CD8-positive, alpha-beta memory T cell (primary cell): ENCODE measurements around the gene GGT6. TPM values are rescaled to one million over a fixed set of nuclear protein-coding genes. Genes with fewer than 3 reads are reported as not detected.
A peak's percentile ranks its signal among the peaks of the same experiment; 100 is the strongest.

Experiments
- CTCF ChIA-PET: fragments of 350-600 bp; sonication (Branson Sonifier 250); formaldehyde crosslinking; loops from one replicate; lab custom pipeline; 2021; ENCODE audit warnings: antibody characterized with exemption; lab: Charles Lee
- POLR2A ChIA-PET: fragments of 350-600 bp; sonication (Branson Sonifier 250); formaldehyde crosslinking; loops from one replicate; lab custom pipeline; 2021; ENCODE audit warnings: antibody characterized with exemption; lab: Charles Lee
- DNase-seq, 5 donors: peaks; one replicate each; pipeline versions ENCODE4 v3.0.0 to v3.0.0-alpha.2; 2020 to 2022; ENCODE audit warnings: mixed read lengths in 1 of 5
- H3K27ac ChIP-seq: one replicate; pipeline ENCODE4 v1.7.0; 2013; ENCODE audit warnings: low read depth, mild to moderate bottlenecking, low read length, moderate library complexity
- H3K27me3 ChIP-seq: 2 replicates; pipeline ENCODE4 v1.7.0; 2013; ENCODE audit warnings: low read length, mild to moderate bottlenecking; ENCODE audit not compliant: insufficient read depth, poor library complexity, severe bottlenecking
- H3K36me3 ChIP-seq: 2 replicates; pipeline ENCODE4 v1.7.0; 2013; ENCODE audit warnings: mild to moderate bottlenecking, low read length, moderate library complexity; ENCODE audit not compliant: insufficient read depth
- H3K4me1 ChIP-seq: 2 replicates; pipeline ENCODE4 v1.7.0; 2013; ENCODE audit warnings: mild to moderate bottlenecking, low read length, moderate library complexity; ENCODE audit not compliant: insufficient read depth
- H3K4me3 ChIP-seq: 2 replicates; pipeline ENCODE4 v1.7.0; 2013; ENCODE audit warnings: mild to moderate bottlenecking, low read length
- H3K9me3 ChIP-seq: 2 replicates; pipeline ENCODE4 v1.7.0; 2013; ENCODE audit warnings: mild to moderate bottlenecking, low read length
- H3K27ac Mint-ChIP-seq, 8 donors: one replicate each; pipeline ENCODE4 v1.8.0; 2020 to 2021; ENCODE audit warnings: mixed read lengths in 8 of 8, mild to moderate bottlenecking in 6 of 8, inconsistent platforms in 3 of 8, moderate library complexity in 3 of 8
- H3K27me3 Mint-ChIP-seq, 2 donors: one replicate each; pipeline ENCODE4 v1.8.0; 2020 to 2021; ENCODE audit warnings: mixed read lengths in 2 of 2, mild to moderate bottlenecking in 1 of 2, moderate library complexity in 1 of 2
- H3K36me3 Mint-ChIP-seq, 3 donors: one replicate each; pipeline ENCODE4 v1.8.0; 2020 to 2021; ENCODE audit warnings: mixed read lengths in 3 of 3, inconsistent platforms in 1 of 3, mild to moderate bottlenecking in 1 of 3
- H3K4me1 Mint-ChIP-seq, 3 donors: one replicate each; pipeline ENCODE4 v1.8.0; 2020 to 2021; ENCODE audit warnings: mixed read lengths in 3 of 3, inconsistent platforms in 1 of 3, mild to moderate bottlenecking in 1 of 3
- H3K4me3 Mint-ChIP-seq, 7 donors: one replicate each; pipeline ENCODE4 v1.8.0; 2020 to 2021; ENCODE audit warnings: mixed read lengths in 7 of 7, mild to moderate bottlenecking in 6 of 7, moderate library complexity in 4 of 7, inconsistent platforms in 2 of 7
- H3K9me3 Mint-ChIP-seq, 5 donors: one replicate each; pipeline ENCODE4 v1.8.0; 2020 to 2022; ENCODE audit warnings: mixed read lengths in 5 of 5, mild to moderate bottlenecking in 3 of 5, moderate library complexity in 2 of 5, inconsistent platforms in 1 of 5
- polyA plus RNA-seq: library from polyadenylated mRNA; unstranded; fragments of 300-500 nt; fragmentation: Illumina TruSeq; gene quantifications from one replicate; pipeline ENCODE4 v1.2.3, GENCODE V29; 2021
- total RNA-seq, 2 experiments: library from RNA; stranded (reverse); gene quantifications; one replicate each; pipeline ENCODE4 v1.2.3, GENCODE V29; 2021

The GGT6 gene
- total and polyA plus RNA-seq, 3 experiments from 2014 or later: not detected

DNA sequence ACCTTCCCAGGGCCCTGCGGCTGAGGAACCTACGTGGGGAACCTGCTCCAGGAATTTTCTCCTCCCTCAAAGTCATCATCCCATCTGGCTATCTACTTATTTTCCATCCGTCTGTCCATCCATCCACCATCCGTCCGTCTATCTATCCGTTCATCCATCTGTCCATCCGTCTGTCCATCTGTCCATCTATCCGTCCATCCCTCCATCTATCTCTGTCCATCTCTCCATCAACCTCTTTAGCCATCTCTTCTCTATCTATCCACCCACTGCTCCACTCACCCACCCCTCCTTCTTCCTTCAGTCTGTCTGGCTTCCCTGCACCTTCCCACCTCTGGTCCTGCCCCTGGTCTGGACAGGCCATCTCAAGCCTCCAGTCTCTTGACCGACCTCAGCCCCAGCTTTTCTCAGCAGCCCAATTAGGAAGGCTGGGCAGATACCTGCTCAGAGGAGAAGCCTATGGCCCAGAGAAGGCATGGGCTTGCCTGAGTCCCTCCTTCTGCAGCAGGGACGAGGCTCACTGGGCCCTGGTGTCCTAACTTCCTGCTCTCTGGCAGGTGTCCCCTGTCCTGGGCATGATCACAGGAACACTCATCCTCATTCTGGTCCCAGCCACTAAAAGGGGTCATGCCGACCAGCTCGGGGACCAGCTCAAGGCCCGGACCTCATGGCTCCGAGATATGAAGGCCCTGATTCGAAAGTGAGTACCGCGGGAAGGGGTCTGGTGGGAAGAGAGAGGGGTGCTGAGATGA is 28.2 kb downstream of the GGT6 start:
- no peaks in the 10 kb centered on the region for H3K9me3 Mint-ChIP-seq
- no peak for DNase-seq
- peaks cover 0 to 9% (median 2%) of the 10 kb centered on the region in 3 donors for H3K4me1 Mint-ChIP-seq
- no peak overlapping the region for H3K4me3 Mint-ChIP-seq
- Histone ChIP-seq H3K36me3 (no peaks in the 10 kb centered on the region), H3K27ac (no peak overlapping the region), H3K9me3 (no peaks in the 10 kb centered on the region), H3K4me3 (no peak overlapping the region), H3K4me1 (no peaks in the 10 kb centered on the region), H3K27me3 (no peaks in the 10 kb centered on the region)
- ChIA-PET POLR2A (no interaction called here), CTCF (no interaction called here)
- no peaks in the 10 kb centered on the region for H3K36me3 Mint-ChIP-seq
- peaks cover 0 to 1% of the 10 kb centered on the region in 2 donors for H3K27me3 Mint-ChIP-seq
- H3K27ac Mint-ChIP-seq: peak overlapping the region in 1 of 8 donors; percentile 2

DNA sequence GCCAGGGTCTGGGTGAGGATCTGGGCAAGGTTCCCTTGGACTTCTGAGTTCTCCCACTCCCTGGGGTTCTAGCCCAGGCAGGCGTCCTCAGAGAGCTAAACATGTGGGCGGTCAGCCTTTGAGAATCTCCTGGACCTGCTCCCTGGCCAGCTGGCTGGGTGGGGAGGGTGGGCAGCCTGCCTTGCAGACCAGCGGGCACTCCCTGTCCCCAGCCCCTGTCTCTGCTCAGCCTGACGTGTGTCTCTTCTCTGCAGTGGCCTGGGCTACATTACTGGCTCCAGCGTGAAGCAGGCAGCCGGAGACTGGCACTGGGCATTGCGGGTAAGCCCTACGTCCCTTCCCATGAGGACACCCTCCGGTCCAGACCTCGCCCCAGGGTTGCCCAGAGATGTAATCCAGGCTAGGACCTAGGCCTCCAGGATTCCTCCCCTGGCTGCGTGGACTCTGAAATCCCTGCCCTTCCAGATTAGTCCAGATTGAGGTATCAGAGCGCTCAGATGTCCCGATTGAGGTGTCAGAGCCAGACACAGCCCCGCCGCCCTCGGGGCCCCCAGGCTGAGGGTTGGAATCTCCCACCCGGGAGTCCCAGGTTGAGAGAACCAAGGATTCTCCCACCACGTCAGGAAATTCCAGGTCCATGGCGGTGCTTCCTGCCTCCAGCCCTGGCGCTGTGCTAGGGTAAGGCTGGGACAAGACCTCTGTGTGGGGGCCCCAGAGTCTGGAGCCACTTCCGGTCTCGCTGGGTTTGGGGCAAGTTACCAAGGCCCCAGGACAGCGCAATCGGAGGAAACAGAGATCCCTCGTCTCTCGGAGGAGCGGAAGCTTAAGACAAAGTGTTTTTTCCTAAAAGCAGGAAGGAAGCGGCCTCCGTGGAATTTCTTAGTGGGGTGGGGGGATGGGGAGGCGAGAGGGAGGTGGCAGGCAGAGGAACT is 29.3 kb downstream of the GGT6 start:
- no peak overlapping the region for H3K27ac ChIP-seq
- Mint-ChIP-seq H3K27me3 (peaks cover 0 to 1% of the 10 kb centered on the region in 2 donors), H3K27ac (no peak overlapping the region), H3K4me1 (peaks cover 0 to 9% (median 2%) of the 10 kb centered on the region in 3 donors), H3K36me3 (no peaks in the 10 kb centered on the region), H3K4me3 (no peak overlapping the region), H3K9me3 (no peaks in the 10 kb centered on the region)
- ChIA-PET CTCF (no interaction called here), POLR2A (no interaction called here)
- no peaks in the 10 kb centered on the region for H3K4me1 ChIP-seq
- no peak for DNase-seq
- H3K4me3 ChIP-seq: no peak overlapping the region
- no peaks in the 10 kb centered on the region for H3K36me3 ChIP-seq
- no peaks in the 10 kb centered on the region for H3K27me3 ChIP-seq
- H3K9me3 ChIP-seq: no peaks in the 10 kb centered on the region

DNA sequence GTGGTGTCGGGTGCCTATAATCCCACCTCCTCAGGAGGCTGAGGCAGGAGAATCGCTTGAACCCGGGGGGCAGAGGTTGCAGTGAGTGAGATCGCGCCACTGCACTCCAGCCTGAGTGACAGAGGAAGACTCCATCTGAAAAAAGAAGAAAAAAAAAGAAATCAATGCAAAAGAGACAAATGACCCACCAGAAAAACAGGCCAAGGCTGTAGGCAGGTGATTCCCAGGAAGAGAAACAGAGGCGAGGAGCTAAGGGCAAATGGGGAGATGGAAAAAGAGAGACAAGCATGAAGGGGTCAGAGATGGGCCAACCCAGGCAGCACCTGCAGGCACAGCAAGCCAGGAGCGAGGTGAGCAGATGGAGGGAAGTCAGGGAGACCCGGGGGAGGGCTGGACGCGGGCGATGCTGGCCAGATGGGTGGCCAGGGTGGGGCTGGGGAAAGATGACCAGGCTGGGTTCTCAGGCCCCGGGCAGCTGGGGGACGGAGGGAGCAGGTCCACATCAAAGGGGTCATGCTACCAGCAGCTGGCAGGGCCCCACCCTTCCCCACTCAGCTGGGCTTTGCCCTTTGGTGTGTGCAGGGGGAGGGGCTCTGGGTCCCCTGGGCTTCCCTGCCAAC is 30.7 kb downstream of the GGT6 start:
- Mint-ChIP-seq H3K9me3 (no peaks in the 10 kb centered on the region), H3K4me3 (no peak overlapping the region), H3K36me3 (no peaks in the 10 kb centered on the region), H3K27me3 (peaks cover 0 to 1% of the 10 kb centered on the region in 2 donors), H3K4me1 (peaks cover 0 to 9% (median 0%) of the 10 kb centered on the region in 3 donors), H3K27ac (peak overlapping the region in 2 of 8 donors; percentile 46 to 47)
- Histone ChIP-seq H3K4me3 (no peak overlapping the region), H3K4me1 (no peaks in the 10 kb centered on the region), H3K27ac (no peak overlapping the region), H3K36me3 (no peaks in the 10 kb centered on the region), H3K27me3 (no peaks in the 10 kb centered on the region), H3K9me3 (no peaks in the 10 kb centered on the region)
- ChIA-PET POLR2A (no interaction called here), CTCF (no interaction called here)
- no peak for DNase-seq

DNA sequence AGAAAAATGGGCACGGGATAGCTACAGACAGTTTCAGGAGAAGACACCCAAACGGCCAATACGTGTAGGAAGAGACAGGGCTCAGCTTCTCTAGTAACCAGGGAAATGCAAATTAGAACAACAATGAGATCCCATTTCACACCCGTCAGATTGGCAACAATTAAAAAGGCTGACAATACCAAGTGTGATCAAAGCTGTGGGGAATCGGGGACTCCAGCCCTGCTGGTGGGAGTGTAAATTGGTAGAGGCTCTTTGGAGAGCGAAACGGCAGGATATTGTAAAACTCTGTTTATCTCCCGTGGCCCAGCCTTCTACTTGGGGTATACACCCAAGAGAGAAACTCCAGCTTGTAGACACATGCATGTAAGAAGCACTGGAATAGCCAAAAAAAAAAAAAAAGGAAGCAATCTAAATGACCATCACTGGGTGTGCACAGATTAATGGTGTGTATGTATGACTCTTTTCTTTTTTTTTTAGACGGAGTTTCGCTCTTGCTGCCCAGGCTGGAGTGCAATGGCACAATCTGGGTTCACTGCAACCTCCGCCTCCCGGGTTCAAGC is 32.7 kb downstream of the GGT6 start:
- POLR2A ChIA-PET: no interaction called here
- H3K36me3 Mint-ChIP-seq: no peaks in the 10 kb centered on the region

DNA sequence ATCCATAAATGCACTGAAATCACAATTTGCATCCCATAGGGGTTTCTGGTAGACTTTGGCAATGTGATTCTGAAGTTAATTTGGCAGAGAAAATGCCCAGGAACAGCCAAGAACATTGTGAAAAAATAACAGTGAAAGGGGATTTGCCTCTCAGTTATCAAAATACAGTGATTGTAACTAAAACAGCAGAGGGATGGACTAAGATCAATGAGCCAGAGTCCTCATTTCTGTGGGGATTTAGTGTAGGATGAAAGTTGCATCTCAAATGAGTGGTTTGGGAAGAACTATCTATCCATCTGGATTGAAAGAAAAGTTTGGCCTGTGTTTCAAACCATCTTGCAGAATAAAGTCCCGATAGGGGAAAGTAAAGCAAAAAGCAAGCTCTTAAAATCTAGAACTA is 33.2 kb downstream of the GGT6 start:
- no peaks in the 10 kb centered on the region for H3K4me1 Mint-ChIP-seq

More for the DNA sequence above, 32.7 kb downstream of the GGT6 start:
- H3K4me3 Mint-ChIP-seq: no peak overlapping the region
- Histone ChIP-seq H3K27me3 (no peaks in the 10 kb centered on the region), H3K36me3 (no peaks in the 10 kb centered on the region), H3K4me3 (no peak overlapping the region), H3K27ac (no peak overlapping the region), H3K4me1 (no peaks in the 10 kb centered on the region), H3K9me3 (no peaks in the 10 kb centered on the region)
- no peaks in the 10 kb centered on the region for H3K4me1 Mint-ChIP-seq
- H3K9me3 Mint-ChIP-seq: no peaks in the 10 kb centered on the region
- CTCF ChIA-PET: no interaction called here
- H3K27me3 Mint-ChIP-seq: peaks cover 0 to 1% of the 10 kb centered on the region in 2 donors
- no peak for DNase-seq
- no peak overlapping the region for H3K27ac Mint-ChIP-seq

DNA sequence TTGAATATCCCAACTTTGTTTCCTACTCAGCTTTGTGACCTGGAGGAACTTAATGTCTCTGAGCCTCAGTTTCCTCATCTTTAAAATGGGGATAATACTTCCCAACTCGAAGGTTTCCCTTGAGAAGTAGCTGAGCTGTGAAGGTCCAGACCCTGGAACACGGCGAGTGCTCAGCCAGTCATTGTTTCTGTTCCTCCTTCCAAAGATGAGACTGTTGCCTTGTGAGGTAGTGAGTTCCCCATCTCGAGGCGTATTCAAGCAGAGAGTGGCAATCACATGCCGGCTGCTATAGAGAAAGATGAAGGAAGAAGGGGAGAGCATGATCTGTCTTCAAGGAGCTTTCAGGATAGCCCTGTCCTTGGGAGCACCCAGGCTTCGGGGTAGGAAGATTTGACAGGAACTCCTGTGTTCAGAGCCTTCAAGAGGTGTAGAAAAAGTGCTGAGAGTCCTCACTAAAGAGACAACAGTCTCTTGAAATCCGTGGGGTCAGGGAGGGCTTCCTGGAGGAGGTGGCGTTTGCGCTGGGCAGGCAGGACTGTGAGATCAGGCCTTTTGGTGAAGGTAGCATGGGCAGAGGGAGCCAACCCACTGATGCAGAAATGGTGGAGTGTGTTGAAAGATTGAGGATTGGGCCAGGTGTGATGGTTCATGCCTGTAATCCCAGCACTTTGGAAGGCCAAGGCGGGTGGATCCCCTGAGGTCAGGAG is 34.5 kb downstream of the GGT6 start:
- no peaks in the 10 kb centered on the region for H3K36me3 ChIP-seq
- H3K27me3 ChIP-seq: no peaks in the 10 kb centered on the region
- peaks cover 0 to 1% of the 10 kb centered on the region in 2 donors for H3K27me3 Mint-ChIP-seq
- no peak overlapping the region for H3K4me3 Mint-ChIP-seq
- H3K4me1 ChIP-seq: no peaks in the 10 kb centered on the region
- no peaks in the 10 kb centered on the region for H3K9me3 ChIP-seq
- no peaks in the 10 kb centered on the region for H3K36me3 Mint-ChIP-seq
- no peak for DNase-seq
- CTCF ChIA-PET: no interaction called here
- H3K9me3 Mint-ChIP-seq: no peaks in the 10 kb centered on the region
- POLR2A ChIA-PET: no interaction called here
- no peak overlapping the region for H3K27ac ChIP-seq
- no peaks in the 10 kb centered on the region for H3K4me1 Mint-ChIP-seq
- H3K27ac Mint-ChIP-seq: peak overlapping the region in 1 of 8 donors; percentile 29
- no peak overlapping the region for H3K4me3 ChIP-seq

More for the DNA sequence above, 33.2 kb downstream of the GGT6 start:
- ChIA-PET CTCF (no interaction called here), POLR2A (no interaction called here)
- Histone ChIP-seq H3K27ac (no peak overlapping the region), H3K9me3 (no peaks in the 10 kb centered on the region), H3K4me3 (no peak overlapping the region), H3K36me3 (no peaks in the 10 kb centered on the region), H3K4me1 (no peaks in the 10 kb centered on the region), H3K27me3 (no peaks in the 10 kb centered on the region)
- H3K27me3 Mint-ChIP-seq: peaks cover 0 to 1% of the 10 kb centered on the region in 2 donors
- no peaks in the 10 kb centered on the region for H3K9me3 Mint-ChIP-seq
- H3K36me3 Mint-ChIP-seq: no peaks in the 10 kb centered on the region
- no peak overlapping the region for H3K27ac Mint-ChIP-seq
- H3K4me3 Mint-ChIP-seq: no peak overlapping the region
- DNase-seq: no peak

DNA sequence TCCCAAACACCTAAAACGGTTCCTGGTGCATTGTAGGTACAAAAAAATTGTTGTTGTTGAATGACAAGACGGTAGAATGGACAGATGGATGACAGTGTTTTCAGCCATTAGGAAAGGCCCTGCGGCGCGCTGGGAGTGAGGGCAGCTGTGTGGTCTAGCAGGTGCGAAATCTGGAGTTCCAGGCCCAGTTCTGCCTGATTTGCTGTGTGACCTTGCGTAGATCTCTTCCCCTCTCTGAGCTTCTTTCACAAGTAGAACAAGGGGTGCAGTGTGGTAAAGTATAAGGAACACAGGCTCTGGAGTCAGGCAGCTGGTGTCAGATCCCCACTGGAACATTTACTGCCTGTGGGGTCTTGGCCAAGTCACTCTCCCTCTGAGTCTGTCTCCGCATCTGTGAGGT is 36.4 kb downstream of the GGT6 start:
- Mint-ChIP-seq H3K9me3 (no peaks in the 10 kb centered on the region), H3K27ac (no peak overlapping the region), H3K4me3 (no peak overlapping the region), H3K36me3 (no peaks in the 10 kb centered on the region), H3K27me3 (no peaks in the 10 kb centered on the region), H3K4me1 (no peaks in the 10 kb centered on the region)
- Histone ChIP-seq H3K9me3 (no peaks in the 10 kb centered on the region), H3K36me3 (no peaks in the 10 kb centered on the region), H3K4me3 (no peak overlapping the region), H3K4me1 (no peaks in the 10 kb centered on the region), H3K27me3 (no peaks in the 10 kb centered on the region), H3K27ac (no peak overlapping the region)
- no peak for DNase-seq
- POLR2A ChIA-PET: interaction anchor here (0.5 kb wide), 1 partner anchor 540 kb away, joined by 4 read pairs; no protein-coding TSS in a partner anchor
- CTCF ChIA-PET: no interaction called here
